ENCODE measurements around the gene RASGRP1. TPM values are rescaled to one million over a fixed set of nuclear protein-coding genes. Genes with fewer than 3 reads are reported as not detected.

The RASGRP1 gene
- total and polyA plus RNA-seq, 5 experiments from 2014 or later: 52.3 to 90.5 (median 83.7) TPM

DNA sequence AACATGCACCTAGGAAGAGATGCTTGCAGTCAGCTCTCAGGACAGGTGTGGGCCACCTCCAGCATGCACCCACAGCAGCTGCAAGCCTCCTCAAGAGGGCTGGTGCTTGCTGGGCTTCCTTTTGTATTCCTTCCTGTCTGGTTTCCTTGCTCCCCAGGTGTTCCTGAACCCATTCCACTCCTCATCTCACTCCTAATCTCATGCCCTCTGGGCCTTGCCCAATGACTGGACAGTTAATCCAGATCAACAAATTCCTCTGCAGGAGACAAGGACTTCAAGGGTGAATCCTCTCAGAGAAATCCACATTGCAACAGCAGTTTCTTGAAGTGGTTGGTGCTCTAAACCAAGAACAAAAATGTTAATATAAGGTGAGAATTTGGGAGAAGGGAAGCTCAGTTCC is 30.7 kb downstream of the RASGRP1 start:
- POLR2A ChIA-PET: interaction anchor here (1.0 to 1.5 kb wide), 5 partner anchors 12 to 30 kb away, joined by 4 read pairs; no protein-coding TSS in a partner anchor
- ATAC-seq: no peak
- peaks cover 0 to 71% (median 20%) of the 10 kb centered on the region in 3 donors for H3K36me3 Mint-ChIP-seq
- peaks cover 68 to 98% (median 98%) of the 10 kb centered on the region in 4 donors for H3K4me1 Mint-ChIP-seq
- no peaks in the 10 kb centered on the region for H3K9me3 Mint-ChIP-seq
- DNase-seq: no peak
- H3K27ac Mint-ChIP-seq: peak overlapping the region; percentile 72 to 89 (median 85)
- peak overlapping the region in 7 of 10 donors; percentile 15 to 65 (median 51) for H3K4me3 Mint-ChIP-seq
- no peaks in the 10 kb centered on the region for H3K27me3 Mint-ChIP-seq

DNA sequence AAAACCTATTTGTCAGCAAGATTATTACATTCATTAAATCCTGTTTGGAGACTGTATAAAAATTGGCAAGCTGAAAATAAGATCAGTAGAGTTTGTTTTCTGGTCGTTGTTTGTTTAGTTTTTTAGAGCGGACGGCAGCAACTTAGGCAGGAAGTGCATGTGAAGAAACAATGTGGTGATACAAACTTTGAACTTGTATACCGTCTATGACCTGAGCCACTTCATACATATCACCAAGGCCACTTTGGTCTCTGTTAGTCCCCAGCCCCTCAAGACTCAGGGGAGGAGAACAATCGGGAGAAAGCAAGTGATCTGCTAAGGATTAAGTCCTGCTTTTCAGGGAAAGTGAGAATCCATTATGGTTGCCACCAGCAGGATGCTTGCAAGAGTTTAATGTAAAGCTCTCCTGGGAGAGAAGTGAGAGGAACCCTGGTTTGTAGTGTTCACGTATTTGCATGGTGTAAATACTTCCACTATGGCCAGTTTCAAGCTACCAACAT is 31.1 kb downstream of the RASGRP1 start:
- H3K4me3 Mint-ChIP-seq: peak overlapping the region in 9 of 10 donors; percentile 15 to 63 (median 42)
- no peak for DNase-seq
- no peaks in the 10 kb centered on the region for H3K9me3 Mint-ChIP-seq
- no peaks in the 10 kb centered on the region for H3K27me3 Mint-ChIP-seq
- H3K27ac Mint-ChIP-seq: peak overlapping the region; percentile 54 to 89 (median 84)
- POLR2A ChIA-PET: interaction anchor here (1.0 to 1.5 kb wide), 4 partner anchors 12 to 28 kb away, joined by 4 read pairs; no protein-coding TSS in a partner anchor
- peak; percentile 24 to 49 for ATAC-seq
- peaks cover 0 to 75% (median 20%) of the 10 kb centered on the region in 3 donors for H3K36me3 Mint-ChIP-seq
- peaks cover 70 to 98% (median 97%) of the 10 kb centered on the region in 4 donors for H3K4me1 Mint-ChIP-seq

DNA sequence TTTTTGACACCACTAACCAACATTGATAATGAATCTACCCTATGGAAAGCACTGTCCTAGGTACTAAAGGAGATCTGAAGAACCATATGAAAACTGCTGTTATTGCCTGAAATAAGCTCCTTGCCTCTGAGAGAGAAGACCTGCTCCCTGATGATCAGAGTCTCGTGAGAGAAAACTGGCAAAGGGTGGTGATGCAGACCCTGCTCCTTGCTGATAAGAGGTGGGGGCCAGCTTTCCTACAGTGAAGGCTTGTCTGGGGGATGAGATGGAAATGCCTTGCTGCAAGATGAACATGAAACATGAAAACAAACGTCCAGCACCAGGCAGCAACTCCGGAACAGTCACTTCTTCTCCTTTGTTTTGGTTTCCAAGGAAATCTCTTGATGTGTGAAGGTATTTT is 31.9 kb downstream of the RASGRP1 start:
- H3K4me1 Mint-ChIP-seq: peaks cover 69 to 98% (median 95%) of the 10 kb centered on the region in 4 donors
- H3K27ac Mint-ChIP-seq: peak overlapping the region; percentile 72 to 89 (median 84)
- no peaks in the 10 kb centered on the region for H3K9me3 Mint-ChIP-seq
- H3K27me3 Mint-ChIP-seq: no peaks in the 10 kb centered on the region
- peaks cover 5 to 80% (median 24%) of the 10 kb centered on the region in 3 donors for H3K36me3 Mint-ChIP-seq
- DNase-seq (no peak), ATAC-seq (no peak)
- POLR2A ChIA-PET: interaction anchor here (1.4 kb wide), 1 partner anchor 29 kb away, joined by 4 read pairs; no protein-coding TSS in a partner anchor
- H3K4me3 Mint-ChIP-seq: peak overlapping the region in 9 of 10 donors; percentile 8 to 63 (median 46)

DNA sequence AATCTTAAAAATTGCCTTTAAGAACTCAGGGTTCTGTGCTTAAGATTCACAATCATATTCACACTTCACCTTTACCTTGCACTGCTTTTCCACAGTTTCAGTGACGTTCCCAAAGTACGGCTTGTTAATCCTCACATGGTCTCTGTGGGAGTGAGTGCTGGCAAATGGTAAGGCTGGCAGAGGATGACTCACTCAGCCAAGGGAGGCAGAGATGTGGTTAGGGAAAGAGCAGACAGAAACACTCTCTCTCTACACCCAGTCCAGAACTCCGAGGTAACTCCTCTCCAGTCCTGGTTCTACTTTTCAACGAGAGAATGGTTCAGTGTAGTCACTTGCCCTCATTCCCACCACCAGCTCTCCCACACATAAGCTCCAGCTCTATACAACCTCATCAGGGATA is 33.1 kb downstream of the RASGRP1 start:
- Mint-ChIP-seq H3K4me3 (peak overlapping the region in 3 of 10 donors; percentile 0 to 53 (median 3)), H3K4me1 (peaks cover 63 to 96% (median 94%) of the 10 kb centered on the region in 4 donors), H3K27ac (peak overlapping the region; percentile 26 to 91 (median 84)), H3K36me3 (peaks cover 5 to 89% (median 24%) of the 10 kb centered on the region in 3 donors), H3K27me3 (no peaks in the 10 kb centered on the region), H3K9me3 (no peaks in the 10 kb centered on the region)
- no peak for DNase-seq
- POLR2A ChIA-PET: no interaction called here
- no peak for ATAC-seq

DNA sequence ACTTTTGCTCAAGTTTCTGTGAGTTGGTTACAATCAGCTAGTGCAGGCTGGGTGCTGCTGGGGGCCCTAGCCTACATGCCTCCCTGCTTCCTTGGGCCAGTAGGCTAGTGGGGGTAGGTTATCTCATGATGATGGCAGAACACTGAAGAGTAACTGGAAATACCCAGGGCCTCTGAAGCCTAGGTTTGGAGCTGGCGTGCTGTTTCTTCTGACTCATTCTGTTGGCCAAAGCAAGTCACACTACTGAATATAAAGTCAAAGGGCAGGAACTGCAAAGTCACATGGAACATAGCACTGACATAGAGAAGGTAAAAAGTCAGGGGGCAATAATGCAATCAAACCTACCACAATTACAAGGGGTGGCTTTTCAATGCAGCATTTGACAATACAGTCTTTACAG is 34.5 kb downstream of the RASGRP1 start:
- POLR2A ChIA-PET: interaction anchor here (0.5 kb wide), 1 partner anchor 28 kb away, joined by 4 read pairs; no protein-coding TSS in a partner anchor
- DNase-seq (no peak), ATAC-seq (no peak)
- peak overlapping the region in 1 of 10 donors; percentile 10 for H3K4me3 Mint-ChIP-seq
- H3K36me3 Mint-ChIP-seq: peaks cover 5 to 91% (median 23%) of the 10 kb centered on the region in 3 donors
- H3K27ac Mint-ChIP-seq: peak overlapping the region; percentile 40 to 91 (median 76)
- no peaks in the 10 kb centered on the region for H3K9me3 Mint-ChIP-seq
- H3K27me3 Mint-ChIP-seq: no peaks in the 10 kb centered on the region
- H3K4me1 Mint-ChIP-seq: peaks cover 54 to 94% (median 87%) of the 10 kb centered on the region in 4 donors

DNA sequence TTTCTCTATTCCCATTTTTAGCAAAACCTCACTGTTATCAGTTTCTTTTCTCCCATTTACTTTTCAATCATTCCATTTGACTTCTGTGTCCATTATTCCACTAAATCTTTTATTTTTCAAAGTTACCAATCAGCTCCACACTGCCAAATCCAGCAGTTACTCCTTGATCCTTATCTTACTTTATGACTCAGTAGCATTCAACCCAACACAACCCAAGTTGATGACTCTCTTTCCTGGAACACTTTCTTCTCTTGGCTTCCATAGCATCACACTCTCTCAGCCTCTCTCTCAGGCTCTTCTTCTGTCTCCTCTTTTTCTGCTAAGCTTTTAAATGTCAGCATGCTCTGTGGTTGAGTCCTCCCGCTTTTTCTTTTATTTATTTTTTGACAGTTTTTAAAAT is 36.3 kb downstream of the RASGRP1 start:
- Mint-ChIP-seq H3K27ac (peak overlapping the region; percentile 16 to 93 (median 72)), H3K36me3 (peaks cover 5 to 87% (median 26%) of the 10 kb centered on the region in 3 donors), H3K27me3 (no peaks in the 10 kb centered on the region), H3K4me1 (peaks cover 48 to 86% (median 80%) of the 10 kb centered on the region in 4 donors), H3K4me3 (peak overlapping the region in 2 of 10 donors; percentile 16 to 40), H3K9me3 (no peaks in the 10 kb centered on the region)
- ATAC-seq: no peak
- POLR2A ChIA-PET: interaction anchor here (1.8 kb wide), 1 partner anchor 35 kb away, joined by 4 read pairs; no protein-coding TSS in a partner anchor
- no peak for DNase-seq

DNA sequence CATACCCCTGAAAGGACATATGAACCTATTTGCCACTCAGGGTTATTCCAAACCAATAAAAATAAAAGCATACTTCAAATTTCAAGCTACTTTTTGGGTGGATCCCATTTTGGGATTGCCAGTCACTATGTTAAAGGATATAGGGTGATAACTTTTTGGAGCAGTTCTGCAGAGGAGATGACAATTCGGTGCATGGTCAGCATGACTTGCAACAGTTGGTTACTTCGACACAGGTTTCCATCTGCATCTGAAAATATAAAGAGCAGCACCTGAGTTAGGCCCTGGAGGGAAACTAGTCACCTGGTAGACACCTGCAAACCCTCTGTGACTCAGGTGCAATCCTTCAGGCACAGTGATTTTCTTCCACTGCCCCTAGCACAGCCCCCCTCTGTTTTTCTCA is 38.5 kb downstream of the RASGRP1 start:
- Mint-ChIP-seq H3K4me1 (peaks cover 45 to 81% (median 75%) of the 10 kb centered on the region in 4 donors), H3K4me3 (no peak overlapping the region), H3K27ac (peak overlapping the region in 8 of 10 donors; percentile 11 to 87 (median 75)), H3K36me3 (peaks cover 5 to 83% (median 20%) of the 10 kb centered on the region in 3 donors), H3K9me3 (no peaks in the 10 kb centered on the region), H3K27me3 (no peaks in the 10 kb centered on the region)
- POLR2A ChIA-PET: no interaction called here
- DNase-seq (no peak), ATAC-seq (no peak)

DNA sequence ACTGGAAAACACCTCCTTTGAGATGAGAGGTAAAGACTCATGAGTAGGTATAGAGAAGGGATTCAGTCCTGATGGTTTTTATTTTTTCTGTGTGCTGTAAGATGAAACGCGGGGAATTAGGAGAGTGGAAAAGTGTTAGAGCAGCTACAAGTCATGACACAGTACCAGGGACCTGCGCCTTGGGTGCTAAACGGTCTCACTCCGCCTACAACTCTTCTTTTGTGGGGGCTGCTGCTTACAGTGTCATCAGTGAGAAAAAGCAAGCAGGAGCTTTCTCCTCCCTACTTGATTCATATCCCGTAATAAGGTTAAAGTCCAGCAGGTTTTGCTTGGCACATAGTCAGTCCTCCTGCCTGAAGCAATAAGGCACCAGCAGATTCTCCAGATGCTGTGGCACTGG is 39.1 kb downstream of the RASGRP1 start:
- POLR2A ChIA-PET: interaction anchor here (1.1 kb wide), 1 partner anchor 10 kb away, joined by 3 read pairs; no protein-coding TSS in a partner anchor
- DNase-seq: no peak
- Mint-ChIP-seq H3K27ac (peak overlapping the region in 8 of 10 donors; percentile 11 to 82 (median 70)), H3K36me3 (peaks cover 5 to 80% (median 17%) of the 10 kb centered on the region in 3 donors), H3K4me3 (no peak overlapping the region), H3K9me3 (no peaks in the 10 kb centered on the region), H3K4me1 (peaks cover 41 to 75% (median 70%) of the 10 kb centered on the region in 4 donors), H3K27me3 (no peaks in the 10 kb centered on the region)
- no peak for ATAC-seq

DNA sequence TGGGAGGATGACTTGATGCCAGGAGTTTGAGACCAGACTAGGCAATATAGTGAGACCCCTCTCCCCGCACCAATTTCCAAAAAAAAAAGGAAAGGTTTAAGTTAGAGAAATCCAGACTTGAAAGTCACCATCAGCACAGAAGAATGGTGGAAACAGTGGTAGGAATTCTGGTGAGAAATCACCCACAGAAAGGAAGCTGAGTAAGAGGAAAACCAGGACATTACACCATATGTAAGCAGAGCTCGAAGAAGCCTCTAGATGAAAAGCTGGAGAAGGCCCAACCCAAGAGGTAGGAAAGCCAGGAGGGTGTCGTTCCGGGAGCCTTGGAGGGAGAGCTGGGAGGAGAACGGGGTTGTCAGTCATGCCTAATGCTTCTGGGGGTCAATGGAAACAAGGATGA is 40.5 kb downstream of the RASGRP1 start:
- Mint-ChIP-seq H3K27ac (peak overlapping the region in 9 of 10 donors; percentile 32 to 90 (median 74)), H3K27me3 (no peaks in the 10 kb centered on the region), H3K4me3 (no peak overlapping the region), H3K36me3 (peaks cover 5 to 81% (median 15%) of the 10 kb centered on the region in 3 donors), H3K9me3 (no peaks in the 10 kb centered on the region), H3K4me1 (peaks cover 37 to 66% (median 60%) of the 10 kb centered on the region in 4 donors)
- ATAC-seq (no peak), DNase-seq (no peak)
- POLR2A ChIA-PET: no interaction called here

DNA sequence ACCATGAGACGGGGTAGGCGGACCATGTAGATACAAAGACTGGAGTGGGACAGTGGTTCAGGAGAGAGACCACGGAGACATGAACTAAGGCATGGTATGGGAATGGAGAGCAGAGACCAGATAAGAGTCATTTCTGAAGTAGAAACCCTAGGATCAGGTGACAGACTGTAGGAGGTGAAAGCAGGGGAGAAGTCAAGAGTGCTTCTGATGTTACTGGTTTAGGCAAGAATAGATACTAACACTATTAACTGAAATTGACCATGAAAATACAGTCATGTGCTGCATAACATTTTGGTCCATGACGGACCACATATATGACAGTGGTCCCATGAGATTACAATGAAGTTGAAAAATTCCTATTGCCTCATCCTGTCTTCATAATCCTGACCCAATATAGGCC is 41.7 kb downstream of the RASGRP1 start:
- no peak for ATAC-seq
- no peak for DNase-seq
- Mint-ChIP-seq H3K4me3 (no peak overlapping the region), H3K4me1 (peaks cover 28 to 60% (median 52%) of the 10 kb centered on the region in 4 donors), H3K27me3 (no peaks in the 10 kb centered on the region), H3K27ac (peak overlapping the region in 9 of 10 donors; percentile 60 to 89 (median 83)), H3K36me3 (peaks cover under 1 to 80% (median 9%) of the 10 kb centered on the region in 3 donors), H3K9me3 (no peaks in the 10 kb centered on the region)
- POLR2A ChIA-PET: interaction anchor here (2.0 kb wide), 1 partner anchor 16 kb away, joined by 4 read pairs; no protein-coding TSS in a partner anchor

DNA sequence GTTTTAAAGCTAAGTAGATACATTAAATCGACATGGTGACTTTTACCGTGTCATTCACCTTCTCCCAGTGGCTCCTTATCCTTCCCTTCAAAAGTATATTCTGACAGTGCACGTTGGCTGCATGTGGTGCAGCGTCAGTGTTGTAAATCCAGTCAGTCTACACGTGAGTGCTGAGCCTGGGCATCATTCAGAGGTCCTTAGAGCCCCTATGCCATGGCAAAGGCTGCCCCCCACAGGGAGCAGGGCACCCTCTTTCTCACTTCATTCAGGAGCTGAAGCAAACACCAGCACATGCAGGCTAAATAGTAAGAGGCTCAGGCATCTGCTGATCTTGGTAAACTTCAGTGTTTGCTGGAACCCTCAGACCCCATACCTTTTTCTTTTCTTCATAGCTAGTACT is 43.3 kb downstream of the RASGRP1 start:
- Mint-ChIP-seq H3K4me3 (no peak overlapping the region), H3K36me3 (peaks cover 0 to 77% (median 9%) of the 10 kb centered on the region in 3 donors), H3K27me3 (no peaks in the 10 kb centered on the region), H3K27ac (peak overlapping the region; percentile 60 to 90 (median 82)), H3K9me3 (no peaks in the 10 kb centered on the region), H3K4me1 (peaks cover 29 to 50% (median 39%) of the 10 kb centered on the region in 4 donors)
- peak in 1 of 2 donors; percentile 28 for ATAC-seq
- POLR2A ChIA-PET: interaction anchor here (1.2 to 2.0 kb wide), 2 partner anchors 13 to 15 kb away, joined by 4 read pairs; no protein-coding TSS in a partner anchor
- DNase-seq: no peak

DNA sequence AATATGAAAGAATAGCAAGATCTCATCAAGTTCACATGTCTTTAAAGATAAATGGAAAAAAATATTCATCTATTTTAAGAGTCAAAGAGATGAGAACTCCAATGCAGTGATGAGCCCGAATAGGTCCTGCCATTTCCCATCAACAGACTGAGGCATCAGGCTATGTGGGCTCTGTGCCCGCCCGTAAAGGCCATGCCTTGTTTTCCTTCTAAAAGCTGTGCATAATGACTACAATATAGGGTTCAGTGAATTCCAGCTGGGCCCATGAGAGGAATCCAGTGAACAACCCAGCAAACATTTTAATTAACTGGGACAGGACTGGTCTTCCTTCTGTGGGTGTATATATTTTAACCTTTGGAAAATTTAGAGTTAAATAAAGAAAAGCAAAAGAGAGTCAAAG is 44.6 kb downstream of the RASGRP1 start:
- ATAC-seq (no peak), DNase-seq (no peak)
- Mint-ChIP-seq H3K9me3 (no peaks in the 10 kb centered on the region), H3K36me3 (peaks cover 0 to 77% (median 11%) of the 10 kb centered on the region in 3 donors), H3K4me1 (peaks cover 30 to 48% (median 36%) of the 10 kb centered on the region in 4 donors), H3K4me3 (no peak overlapping the region), H3K27me3 (no peaks in the 10 kb centered on the region), H3K27ac (peak overlapping the region in 7 of 10 donors; percentile 50 to 79 (median 64))
- POLR2A ChIA-PET: no interaction called here

DNA sequence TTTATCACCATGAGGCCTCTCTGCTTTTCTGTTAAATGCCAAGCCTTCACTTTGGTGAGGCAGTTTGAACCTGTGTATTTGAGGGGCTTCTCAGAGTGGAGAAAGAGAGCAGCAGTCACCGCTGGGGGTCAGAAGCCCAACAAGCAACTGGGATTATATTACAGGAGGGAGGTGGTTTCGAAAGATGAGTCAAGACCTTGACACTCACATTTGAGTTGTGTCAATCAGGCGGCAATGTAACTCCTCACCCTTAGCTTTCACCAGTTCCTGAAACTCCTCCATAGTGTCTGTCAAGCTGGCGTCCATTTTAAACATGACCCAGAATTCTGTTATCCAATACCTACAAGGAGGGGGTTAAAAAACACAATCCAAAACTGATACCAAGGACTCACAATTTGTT is 46.5 kb downstream of the RASGRP1 start:
- DNase-seq (no peak), ATAC-seq (no peak)
- Mint-ChIP-seq H3K4me1 (peaks cover 25 to 45% (median 29%) of the 10 kb centered on the region in 4 donors), H3K27me3 (no peaks in the 10 kb centered on the region), H3K4me3 (no peak overlapping the region), H3K36me3 (peaks cover 8 to 83% (median 11%) of the 10 kb centered on the region in 3 donors), H3K9me3 (no peaks in the 10 kb centered on the region), H3K27ac (peak overlapping the region; percentile 21 to 86 (median 70))
- POLR2A ChIA-PET: no interaction called here
